ENCODE results near the gene FAM47E.

Gene FAM47E

GRCh38 chr4:76246025-76246424 is 5.5 kb upstream of the FAM47E start:
- Histone ChIP-seq H4K20me1 (ENCODE audit: control insufficient read depth, insufficient read depth, low read depth, low read length) (no peaks in the 10 kb centered on the region), H3K4me3 (ENCODE audit: low read length) (no peak overlapping the region), H3K4me1 (ENCODE audit: control insufficient read depth, low read length) (no peaks in the 10 kb centered on the region), H3K9me2 (replicated peaks; ENCODE audit: control insufficient read depth, low read length) (no peaks in the 10 kb centered on the region), H3K27ac (ENCODE audit: low read depth, low read length) (no peak overlapping the region), H3K27me3 (ENCODE audit: control insufficient read depth, low read length) (no peaks in the 10 kb centered on the region; the same call in 1 of the 2 replicates), H3K36me3 (ENCODE audit: control insufficient read depth, low read length) (no peaks in the 10 kb centered on the region), H3K79me2 (ENCODE audit: control insufficient read depth, low read length) (no peaks in the 10 kb centered on the region), H3K4me2 (ENCODE audit: low read length) (no peak overlapping the region), H3F3A (ENCODE audit: control insufficient read depth, insufficient read depth) (no peaks in the 10 kb centered on the region), H3K9me3 (ENCODE audit: control insufficient read depth, insufficient read depth, low read length) (no peaks in the 10 kb centered on the region)
- TF ChIP-seq CTCF (IDR thresholded peaks at IDR 0.05; ENCODE audit: low read depth, low read length, poor library complexity, severe bottlenecking) (no peak), EZH2phosphoT487 (IDR thresholded peaks at IDR 0.05; ENCODE audit: borderline replicate concordance, low read length) (no peak)

- no peaks in the 10 kb centered on the region for H3K79me2 ChIP-seq (ENCODE audit: control insufficient read depth, low read length)
- no peak overlapping the region for H3K27ac ChIP-seq (ENCODE audit: low read depth, low read length)
- no peaks in the 10 kb centered on the region for H3K27me3 ChIP-seq (ENCODE audit: control insufficient read depth, low read length)
- H3K9me3 ChIP-seq (ENCODE audit: control insufficient read depth, insufficient read depth, low read length) = no peaks in the 10 kb centered on the region
- H3K4me2 ChIP-seq (ENCODE audit: low read length) = no peak overlapping the region
- H3K36me3 ChIP-seq (ENCODE audit: control insufficient read depth, low read length) = no peaks in the 10 kb centered on the region
- no peaks in the 10 kb centered on the region for H3K4me1 ChIP-seq (ENCODE audit: control insufficient read depth, low read length)
- H3K9me2 ChIP-seq (replicated peaks; ENCODE audit: control insufficient read depth, low read length) = no peaks in the 10 kb centered on the region
- no peaks in the 10 kb centered on the region for H4K20me1 ChIP-seq (ENCODE audit: control insufficient read depth, insufficient read depth, low read depth, low read length)
- H3F3A ChIP-seq (ENCODE audit: control insufficient read depth, insufficient read depth) = no peaks in the 10 kb centered on the region
- no peak overlapping the region for H3K4me3 ChIP-seq (ENCODE audit: low read length)
- no peak for TF ChIP-seq EZH2phosphoT487 (IDR thresholded peaks at IDR 0.05; ENCODE audit: borderline replicate concordance, low read length)
Observed at GRCh38 chr4:76246852-76247251, 4.7 kb upstream of the FAM47E start.

DNA sequence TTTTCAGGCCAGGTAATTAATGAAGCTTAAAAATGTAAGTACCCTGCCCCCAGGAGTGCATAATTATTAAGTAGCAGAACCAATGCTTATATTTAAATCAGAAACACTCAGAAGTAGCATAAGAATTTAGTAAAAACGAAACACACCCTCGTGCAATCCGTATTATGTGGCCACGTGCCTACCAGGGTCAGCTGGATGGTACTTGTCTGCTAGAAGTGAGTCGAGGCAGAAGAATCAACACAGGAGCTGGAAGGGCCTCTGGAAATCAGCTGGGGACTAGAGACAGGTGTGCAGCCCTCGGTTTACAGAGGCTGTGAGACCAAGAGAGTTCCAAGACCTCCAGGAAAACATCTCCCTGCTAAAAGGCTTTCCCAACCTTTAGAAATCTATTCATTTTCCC is 559 bp upstream of the FAM47E start:
- Histone ChIP-seq H3K4me2 (ENCODE audit: low read length) (no peak overlapping the region), H3F3A (ENCODE audit: control insufficient read depth, insufficient read depth) (no peaks in the 10 kb centered on the region), H3K27me3 (ENCODE audit: control insufficient read depth, low read length) (no peaks in the 10 kb centered on the region), H3K79me2 (ENCODE audit: control insufficient read depth, low read length) (no peaks in the 10 kb centered on the region), H4K20me1 (ENCODE audit: control insufficient read depth, insufficient read depth, low read depth, low read length) (no peaks in the 10 kb centered on the region), H3K36me3 (ENCODE audit: control insufficient read depth, low read length) (no peaks in the 10 kb centered on the region), H3K9me2 (replicated peaks; ENCODE audit: control insufficient read depth, low read length) (no peaks in the 10 kb centered on the region), H3K4me1 (ENCODE audit: control insufficient read depth, low read length) (no peaks in the 10 kb centered on the region), H3K9me3 (ENCODE audit: control insufficient read depth, insufficient read depth, low read length) (no peaks in the 10 kb centered on the region), H3K27ac (ENCODE audit: low read depth, low read length) (no peak overlapping the region), H3K4me3 (ENCODE audit: low read length) (no peak overlapping the region)
- TF ChIP-seq EZH2phosphoT487 (IDR thresholded peaks at IDR 0.05; ENCODE audit: borderline replicate concordance, low read length) (no peak), CTCF (IDR thresholded peaks at IDR 0.05; ENCODE audit: low read depth, low read length, poor library complexity, severe bottlenecking) (no peak)

DNA sequence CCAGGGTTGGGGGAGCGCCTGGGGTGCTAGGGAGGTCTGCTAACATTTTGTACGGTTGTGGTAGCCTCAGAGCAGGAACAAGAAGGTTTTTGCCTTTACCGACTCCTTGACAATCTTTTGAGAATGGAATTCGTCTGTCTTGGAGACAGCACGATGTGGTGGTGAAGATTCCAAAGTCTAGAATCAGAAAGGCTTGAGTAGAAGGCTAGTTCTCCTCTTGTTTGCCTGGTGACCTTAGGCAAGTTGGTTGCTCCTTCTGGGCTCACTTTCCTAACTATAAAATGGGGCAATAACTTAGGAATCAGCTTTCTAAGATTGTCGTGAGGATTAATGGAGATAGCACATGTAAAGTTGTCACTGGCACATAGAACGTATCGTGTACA is 741 bp downstream of the FAM47E start:
- Histone ChIP-seq H3K9me2 (replicated peaks; ENCODE audit: control insufficient read depth, low read length) (no peaks in the 10 kb centered on the region), H3K4me2 (ENCODE audit: low read length) (no peak overlapping the region), H3K79me2 (ENCODE audit: control insufficient read depth, low read length) (no peaks in the 10 kb centered on the region), H3K36me3 (ENCODE audit: control insufficient read depth, low read length) (no peaks in the 10 kb centered on the region), H4K20me1 (ENCODE audit: control insufficient read depth, insufficient read depth, low read depth, low read length) (no peaks in the 10 kb centered on the region), H3K4me1 (ENCODE audit: control insufficient read depth, low read length) (no peaks in the 10 kb centered on the region), H3K4me3 (ENCODE audit: low read length) (no peak overlapping the region), H3K9me3 (ENCODE audit: control insufficient read depth, insufficient read depth, low read length) (no peaks in the 10 kb centered on the region), H3K27me3 (ENCODE audit: control insufficient read depth, low read length) (no peaks in the 10 kb centered on the region), H3K27ac (ENCODE audit: low read depth, low read length) (no peak overlapping the region), H3F3A (ENCODE audit: control insufficient read depth, insufficient read depth) (no peaks in the 10 kb centered on the region)
- no peak for TF ChIP-seq CTCF (IDR thresholded peaks at IDR 0.05; ENCODE audit: low read depth, low read length, poor library complexity, severe bottlenecking)

Measured in DOHH2 (cell line).